Spleen (tissue), 11 donors: ENCODE data around the gene LRRC8E. TPM values are rescaled to one million over a fixed set of nuclear protein-coding genes. Genes with fewer than 3 reads are reported as not detected.
"Not testable (repeated sequence)": the region's sequence is repeated elsewhere in the genome, so short reads cannot be mapped to it uniquely, and the experiment has no call there.

Source experiments
- DNase-seq: peaks from one replicate; pipeline ENCODE4 v3.0.0-alpha.2; 2020
- H3K27ac ChIP-seq, 8 donors: fragments of 200-600 bp; sonication (generic) in 7 of 8; 1 replicate in 4 of 8; 2 replicates in 4 of 8; pipeline versions ENCODE4 v1.5.0 to v1.8.0; 2016 to 2021; ENCODE audit warnings: inconsistent platforms in 4 of 8, mild to moderate bottlenecking in 4 of 8, moderate library complexity in 1 of 8
- H3K27me3 ChIP-seq, 7 donors: fragments of 200-600 bp; sonication (generic) in 6 of 7; replicated peaks in 1 of 7; 1 replicate in 4 of 7; 2 replicates in 3 of 7; pipeline versions ENCODE4 v1.5.0 to v1.8.0; 2016 to 2021; ENCODE audit warnings: inconsistent platforms in 3 of 7, mild to moderate bottlenecking in 1 of 7
- H3K36me3 ChIP-seq, 6 donors: fragments of 200-600 bp; sonication (generic) in 5 of 6; 1 replicate in 4 of 6; 2 replicates in 2 of 6; pipeline versions ENCODE4 v1.5.0 to v1.8.0; 2016 to 2021; ENCODE audit warnings: inconsistent platforms in 2 of 6
- H3K4me1 ChIP-seq, 6 donors: fragments of 200-600 bp; sonication (generic) in 5 of 6; 1 replicate in 3 of 6; 2 replicates in 3 of 6; pipeline versions ENCODE4 v1.5.0 to v1.8.0; 2016 to 2021; ENCODE audit warnings: inconsistent platforms in 3 of 6
- H3K4me3 ChIP-seq, 8 donors: fragments of 200-600 bp; sonication (generic) in 7 of 8; 1 replicate in 4 of 8; 2 replicates in 4 of 8; pipeline versions ENCODE4 v1.5.0 to v1.8.0; 2016 to 2021; ENCODE audit warnings: inconsistent platforms in 4 of 8, mild to moderate bottlenecking in 4 of 8, moderate library complexity in 2 of 8
- H3K9me3 ChIP-seq, 8 donors: fragments of 200-600 bp; sonication (generic) in 7 of 8; 1 replicate in 4 of 8; 2 replicates in 4 of 8; pipeline versions ENCODE4 v1.5.0 to v1.8.0; 2016 to 2021; ENCODE audit warnings: inconsistent platforms in 4 of 8
- POLR2A ChIP-seq, 3 donors: fragments of 450-650 bp; IDR thresholded peaks; one replicate each; pipeline ENCODE4 v1.5.1; 2017; ENCODE audit warnings: antibody characterized with exemption in 3 of 3, mild to moderate bottlenecking in 1 of 3
- POLR2AphosphoS5 ChIP-seq, 3 donors: sonication (generic); formaldehyde crosslinking; IDR thresholded peaks; one replicate each; pipeline ENCODE4 v1.5.1; 2017; ENCODE audit warnings: antibody characterized with exemption in 3 of 3
- WGBS, 5 donors: extraction: QIAGEN DNeasy Blood & Tissue Kit in 3 of 5; methylation state at CpG; one replicate each; pipeline versions ENCODE4 v1.1.5 to v1.1.7; 2013 to 2018; 5-methylcytosine and 5-hydroxymethylcytosine counted together
- intact Hi-C: fragments of 100-400 bp; cut with DNase I; formaldehyde crosslinking; loops from one replicate; pipeline ENCODE4 v1.15.0; 2023; ENCODE audit warnings: low total_unique reads
- polyA plus RNA-seq, 3 donors: library from polyadenylated mRNA; stranded (reverse); fragments of 200-250 nt; gene quantifications; one replicate each; pipeline ENCODE4 v1.2.1, GENCODE V29; 2013
- total RNA-seq, 7 donors: library from RNA; depleted of rRNA in 3 of 7; stranded (reverse); fragments of >200 nt in 3 of 7; fragmentation: NEBNext Ultra II Directional in 4 of 7; extraction: Animal tissue kit (Norgen Biotek cat#: 25700) in 4 of 7; gene quantifications; one replicate each; pipeline versions ENCODE4 v1.1.0 to v1.2.1, GENCODE V29; 2016 to 2021
- TF ChIP-seq, protein P1 (sequence below), 11 experiments: fragments of 200-600 bp in 7 of 11; fragments of 450-650 bp in 4 of 11; sonication (generic) in 4 of 11; IDR thresholded peaks in 8 of 11; conservative IDR thresholded peaks in 3 of 11; 1 replicate in 7 of 11; 2 replicates in 4 of 11; pipeline versions ENCODE4 v1.4.0 to v1.8.0; 2016 to 2021; ENCODE audit warnings: antibody characterized with exemption in 11 of 11, inconsistent platforms in 4 of 11, mild to moderate bottlenecking in 1 of 11
- donor health status: healthy with polysubstance abuse.
- donor health status: DM: no; HTN: no; CAD: no; lungs with moderate emphysema.
- donor health status: DM: no; HTN: no; CAD: no.
- donor health status: Bipolar disorder and iron deficiency.
- donor health status: healthy.
- donor health status: DM: no; HTN: no; CAD: no.
- donor health status: DM: yes; HTN: yes; CAD: no.

Gene LRRC8E
- total and polyA plus RNA-seq, 10 donors, result 0.08 to 0.37 TPM; not detected in 8

DNA sequence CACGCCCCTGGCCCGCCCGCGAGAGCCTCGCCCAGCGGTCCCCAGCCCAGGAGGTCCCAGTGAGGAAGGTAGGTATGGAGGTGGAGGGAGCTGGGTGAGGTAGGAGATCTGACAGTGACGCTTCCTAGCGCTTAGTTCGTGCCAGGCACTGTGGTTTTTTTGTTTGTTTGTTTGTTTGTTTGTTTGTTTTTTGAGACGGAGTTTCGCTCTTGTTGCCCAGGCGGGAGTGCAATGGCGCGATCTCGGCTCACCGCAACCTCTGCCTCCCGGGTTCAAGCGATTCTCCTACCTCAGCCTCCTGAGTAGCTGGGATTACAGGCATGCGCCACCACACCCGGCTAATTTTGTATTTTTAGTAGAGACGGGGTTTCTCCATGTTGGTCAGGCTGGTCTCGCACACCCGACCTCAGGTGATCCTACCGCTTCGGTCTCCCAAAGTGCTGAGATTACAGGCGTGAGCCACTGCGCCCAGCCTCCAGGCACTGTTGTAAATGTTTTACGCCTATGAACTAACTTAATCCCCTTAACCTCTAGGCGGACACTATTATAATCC lies 29.8 kb downstream of the LRRC8E start:
- DNase-seq, intact Hi-C loops, H3K9me3 ChIP-seq: not testable (repeated sequence)
- peak overlapping the region in 7 of 8 donors; percentile 25 to 70 (median 41) for H3K4me3 ChIP-seq
- peaks cover 0 to 61% (median 52%) of the 10 kb centered on the region in 7 donors for H3K27me3 ChIP-seq
- peaks cover 36 to 76% (median 63%) of the 10 kb centered on the region in 6 donors for H3K4me1 ChIP-seq
- WGBS, 5 donors, result 20 to 29% (median 22%) methylated on average over 28 to 29 of the region's 29 CpGs
- TF ChIP-seq, protein P1, sequence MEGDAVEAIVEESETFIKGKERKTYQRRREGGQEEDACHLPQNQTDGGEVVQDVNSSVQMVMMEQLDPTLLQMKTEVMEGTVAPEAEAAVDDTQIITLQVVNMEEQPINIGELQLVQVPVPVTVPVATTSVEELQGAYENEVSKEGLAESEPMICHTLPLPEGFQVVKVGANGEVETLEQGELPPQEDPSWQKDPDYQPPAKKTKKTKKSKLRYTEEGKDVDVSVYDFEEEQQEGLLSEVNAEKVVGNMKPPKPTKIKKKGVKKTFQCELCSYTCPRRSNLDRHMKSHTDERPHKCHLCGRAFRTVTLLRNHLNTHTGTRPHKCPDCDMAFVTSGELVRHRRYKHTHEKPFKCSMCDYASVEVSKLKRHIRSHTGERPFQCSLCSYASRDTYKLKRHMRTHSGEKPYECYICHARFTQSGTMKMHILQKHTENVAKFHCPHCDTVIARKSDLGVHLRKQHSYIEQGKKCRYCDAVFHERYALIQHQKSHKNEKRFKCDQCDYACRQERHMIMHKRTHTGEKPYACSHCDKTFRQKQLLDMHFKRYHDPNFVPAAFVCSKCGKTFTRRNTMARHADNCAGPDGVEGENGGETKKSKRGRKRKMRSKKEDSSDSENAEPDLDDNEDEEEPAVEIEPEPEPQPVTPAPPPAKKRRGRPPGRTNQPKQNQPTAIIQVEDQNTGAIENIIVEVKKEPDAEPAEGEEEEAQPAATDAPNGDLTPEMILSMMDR (IDR thresholded peaks at IDR 0.05 in 8 of 11, conservative IDR thresholded peaks at IDR 0.05 in 3 of 11), result peak in 2 of 11 experiments; percentile 7 to 9
- peak overlapping the region in 1 of 8 donors; percentile 18 for H3K27ac ChIP-seq
- H3K36me3 ChIP-seq, result peaks cover 3 to 25% (median 12%) of the 10 kb centered on the region in 6 donors

DNA sequence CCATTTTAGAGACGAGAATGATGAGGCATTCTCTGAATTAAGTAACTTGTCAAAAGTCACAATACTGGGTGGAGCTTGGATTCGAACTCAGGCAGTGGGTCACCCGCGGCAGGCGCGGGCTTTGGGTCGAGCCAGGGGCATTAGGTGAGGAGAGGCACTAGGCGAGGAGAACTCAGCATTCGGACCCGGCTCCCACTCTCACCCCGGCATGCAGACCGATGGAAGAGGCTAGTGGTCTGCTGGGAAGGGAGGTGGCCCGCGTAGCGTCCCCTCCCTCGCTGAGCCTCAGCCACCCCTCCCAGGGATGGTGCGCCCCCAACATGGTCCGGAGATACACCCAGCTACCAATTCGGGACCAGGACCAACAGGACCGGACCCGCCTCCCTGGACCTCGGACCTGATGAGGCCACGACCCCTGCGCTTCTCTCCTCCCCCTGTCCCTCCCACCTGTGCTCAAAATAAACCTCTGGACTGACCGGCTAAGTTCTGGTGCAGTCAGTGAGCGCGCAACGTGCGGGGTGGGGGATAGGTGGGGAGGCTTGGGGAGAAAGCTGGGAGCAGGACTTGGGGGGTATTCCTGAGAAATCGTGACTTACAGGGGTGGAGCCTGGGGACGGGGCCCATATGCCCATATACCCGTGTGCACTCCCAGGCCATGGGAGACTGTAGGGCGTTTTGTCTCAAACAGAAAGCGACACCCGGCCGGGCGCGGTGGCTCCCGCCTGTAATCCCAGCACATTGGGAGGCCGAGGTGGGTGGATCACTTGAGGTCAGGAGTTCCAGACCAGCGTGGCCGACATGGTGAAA lies 30.5 kb downstream of the LRRC8E start:
- 46 to 57% (median 49%) methylated on average over 34 to 42 of the region's 42 CpGs for WGBS, 5 donors
- Histone ChIP-seq H3K27ac (no peak overlapping the region), H3K4me3 (peak overlapping the region in 1 of 8 donors; percentile 70), H3K36me3 (peaks cover 3 to 21% (median 11%) of the 10 kb centered on the region in 6 donors), H3K9me3 (no peaks in the 10 kb centered on the region), H3K4me1 (peaks cover 36 to 81% (median 63%) of the 10 kb centered on the region in 6 donors), H3K27me3 (peaks cover 0 to 61% (median 52%) of the 10 kb centered on the region in 7 donors)
- TF ChIP-seq POLR2A (IDR thresholded peaks at IDR 0.05) (no peak), POLR2AphosphoS5 (IDR thresholded peaks at IDR 0.05) (no peak)
- TF ChIP-seq, protein P1 (IDR thresholded peaks at IDR 0.05 in 8 of 11, conservative IDR thresholded peaks at IDR 0.05 in 3 of 11), result no peak
- DNase-seq, result peak; percentile 80
- intact Hi-C loops, result no loop called here

DNA sequence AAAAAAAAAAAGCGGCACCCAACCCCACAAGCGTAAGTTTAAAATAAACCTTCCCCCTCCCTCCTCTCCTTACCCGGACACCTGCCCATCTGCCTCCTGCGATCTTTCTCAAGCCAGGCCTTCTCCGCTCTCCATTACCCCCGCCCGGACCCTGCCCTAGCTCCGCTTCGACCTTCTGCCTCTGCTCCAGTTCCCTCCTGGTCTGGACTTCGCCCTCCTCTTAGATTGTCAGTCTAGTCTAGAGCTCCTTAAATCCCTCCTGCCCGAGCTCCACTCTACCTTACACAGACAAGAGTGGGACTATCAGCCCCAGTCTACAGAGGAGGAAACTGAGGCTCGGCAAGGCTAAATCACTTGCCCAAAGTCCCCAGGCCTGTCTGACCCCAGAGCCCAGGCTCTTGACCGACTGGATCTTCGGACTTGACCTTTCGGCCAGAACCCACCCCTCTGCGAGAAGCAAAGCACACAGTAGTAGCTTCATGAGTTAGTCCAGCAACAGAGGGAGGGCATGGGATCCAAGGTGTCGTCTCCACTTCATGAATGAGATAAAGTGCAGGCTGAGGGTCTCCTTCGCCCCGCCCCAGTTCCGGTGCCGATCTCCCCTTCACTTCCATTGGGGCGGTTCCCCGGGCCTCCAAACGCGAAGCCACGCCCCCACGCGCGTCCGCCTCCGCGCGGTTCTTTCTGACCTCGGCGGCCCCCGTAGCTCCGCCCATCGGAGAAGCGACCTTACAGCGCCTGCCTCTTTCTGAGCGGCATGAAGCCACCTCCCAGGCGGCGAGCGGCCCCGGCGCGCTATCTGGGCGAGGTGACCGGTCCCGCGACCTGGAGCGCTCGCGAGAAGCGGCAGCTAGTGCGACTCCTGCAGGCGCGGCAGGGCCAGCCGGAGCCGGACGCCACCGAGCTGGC lies 31.6 kb downstream of the LRRC8E start, which contains the start of gene SNAPC2:
Gene SNAPC2 (plus strand): TSS at position 729 of the 909 bp plus-strand sequence. CDS start 29 bp downstream, at position 758.
- Histone ChIP-seq H3K27ac (peak within 1 kb of the TSS; percentile 85 to 96 (median 94)), H3K9me3 (no peaks in the 10 kb centered on the region), H3K4me1 (peaks cover 38 to 92% (median 67%) of the 10 kb centered on the region in 6 donors), H3K4me3 (peak within 1 kb of the TSS; percentile 77 to 94 (median 84)), H3K36me3 (peaks cover 3 to 18% (median 11%) of the 10 kb centered on the region in 6 donors), H3K27me3 (peaks cover 0 to 55% (median 45%) of the 10 kb centered on the region in 7 donors)
- DNase-seq, result peak; percentile 99
- TF ChIP-seq POLR2A (IDR thresholded peaks at IDR 0.05) (no peak), POLR2AphosphoS5 (IDR thresholded peaks at IDR 0.05) (peak; percentile 85 to 91 (median 90))
- TF ChIP-seq, protein P1 (IDR thresholded peaks at IDR 0.05 in 8 of 11, conservative IDR thresholded peaks at IDR 0.05 in 3 of 11), result peak in 1 of 11 experiments; percentile 31
- intact Hi-C loops, result no loop called here
- WGBS, 5 donors, result 6 to 20% (median 9%) methylated on average over 31 to 62 of the region's 62 CpGs
